NCI-H446 treated with DMSO at 0.1 percent for 48 hours (cell line): ENCODE results near the gene SERPINC1.
"Not testable (repeated sequence)": the region's sequence is repeated elsewhere in the genome, so short reads cannot be mapped to it uniquely, and the experiment has no call there.

ENCODE experiments used
- DNase-seq: peaks from one replicate; lab custom pipeline; 2025; lab: John Stamatoyannopoulos, UW

The SERPINC1 gene

GRCh38 chr1:173917149-173917548, at the start of gene SERPINC1:
SERPINC1 (minus strand) TSS chr1:173917327; CDS start chr1:173917259, 68 bp downstream.
- DNase-seq = no peak

DNA sequence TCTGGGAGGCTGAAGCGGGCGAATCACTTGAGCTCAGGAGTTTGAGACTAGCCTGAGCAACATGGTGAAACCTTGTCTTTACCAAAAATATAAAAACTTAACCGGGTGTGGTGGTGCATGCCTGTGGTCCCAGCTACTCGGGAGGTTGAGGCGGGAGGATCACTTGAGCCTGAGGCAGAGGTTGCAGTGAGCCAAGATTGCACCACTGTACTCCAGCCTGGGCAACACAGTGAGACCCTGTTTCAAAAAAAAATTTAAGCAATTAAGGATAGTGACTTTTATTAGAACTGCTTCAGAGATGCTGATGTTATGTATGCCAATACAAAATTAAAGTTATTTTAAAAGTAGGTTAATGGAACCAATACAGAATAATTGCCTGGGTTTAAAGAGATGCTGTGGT, 48.8 kb upstream of the SERPINC1 start:
- not testable (repeated sequence) for DNase-seq

DNA sequence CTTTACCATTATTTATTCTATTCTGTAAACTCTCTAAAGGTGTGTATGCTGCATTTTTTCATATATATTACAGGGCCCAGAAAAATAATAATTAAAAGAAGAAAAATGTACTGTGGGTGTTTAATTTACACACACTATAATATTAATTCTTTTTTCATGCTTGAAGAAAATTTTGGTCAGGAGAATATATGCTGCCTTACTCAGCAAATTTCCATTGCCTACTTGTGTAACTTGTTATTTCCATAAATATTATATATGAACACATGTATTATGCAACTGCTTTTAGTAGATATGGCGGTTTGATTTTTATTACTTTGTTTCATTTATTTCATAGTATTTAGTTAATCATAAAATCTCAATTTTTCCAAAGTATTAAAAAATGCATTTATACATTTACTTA, 46.4 kb upstream of the SERPINC1 start:
- no peak for DNase-seq

- DNase-seq = no peak
These were observed 43.5 kb upstream of the SERPINC1 start for GRCh38 chr1:173960625-173961024.

GRCh38 chr1:173954179-173954578, 37.1 kb upstream of the SERPINC1 start:
- no peak for DNase-seq

GRCh38 chr1:173948594-173948993, 31.5 kb upstream of the SERPINC1 start:
- DNase-seq = no peak

DNA sequence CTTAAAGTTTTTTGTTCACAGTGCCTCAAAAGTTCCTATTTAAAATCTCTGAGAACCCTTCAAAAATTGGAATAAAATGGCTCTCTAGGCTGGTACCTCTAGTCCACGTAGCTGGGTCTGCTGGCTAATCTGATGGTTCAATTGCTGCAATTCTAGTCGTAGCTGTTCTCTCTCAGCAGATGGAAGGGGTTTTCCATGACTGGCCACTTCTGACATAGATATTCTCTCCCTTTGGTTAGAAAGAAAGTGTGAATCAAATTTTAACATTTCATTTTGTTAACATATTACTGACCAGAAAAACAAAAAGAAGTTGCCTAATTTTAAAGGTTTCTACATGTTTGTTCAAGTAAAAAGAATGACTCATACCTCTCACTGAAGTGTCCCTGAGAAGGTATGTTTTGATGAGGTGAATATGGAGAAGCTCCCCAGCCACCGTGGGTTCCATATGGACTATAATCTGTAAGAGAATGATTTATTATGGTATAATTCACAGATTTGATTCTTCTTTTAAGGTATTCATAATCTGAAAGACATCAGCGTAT, 29.3 kb upstream of the SERPINC1 start:
- no peak for DNase-seq

DNA sequence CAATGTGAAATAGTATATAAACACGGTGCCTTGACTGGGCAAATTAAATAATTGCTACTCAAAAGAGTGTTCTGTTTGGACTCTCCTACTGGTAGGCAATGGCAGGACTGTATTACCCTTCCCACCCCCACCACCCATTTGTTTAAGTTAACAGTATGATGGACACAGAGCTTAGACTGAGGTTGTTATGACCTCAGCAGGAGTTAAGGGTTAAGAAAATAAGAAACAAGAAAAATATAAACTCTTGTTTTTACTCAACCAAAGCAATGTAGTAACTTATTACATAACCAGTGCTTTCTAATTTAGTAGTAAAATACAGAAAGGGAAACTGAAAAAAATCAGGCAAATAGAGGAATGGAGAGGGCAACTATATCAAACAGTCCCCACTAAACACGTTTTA, 19.9 kb upstream of the SERPINC1 start:
- no peak for DNase-seq

DNA sequence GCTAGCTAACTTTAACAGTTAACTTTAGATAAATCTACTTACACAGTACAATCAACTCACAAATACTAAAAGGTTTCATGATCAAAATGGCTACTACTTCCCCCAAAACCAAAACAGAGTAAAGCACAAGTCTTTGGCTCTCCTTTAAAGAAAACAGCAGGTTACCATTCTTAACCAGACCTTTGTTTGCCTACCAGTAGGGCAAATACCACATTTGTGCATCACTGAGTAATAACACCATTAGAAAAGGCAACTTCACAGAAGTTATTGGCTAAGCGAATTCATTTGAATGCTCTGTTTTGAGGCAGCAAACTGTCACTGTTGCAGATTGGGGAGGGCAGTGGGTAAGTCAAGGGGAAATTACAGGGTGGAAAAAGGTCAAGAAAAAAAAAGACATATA, 17.3 kb upstream of the SERPINC1 start:
- DNase-seq = no peak

- not testable (repeated sequence) for DNase-seq
These were observed 13.4 kb upstream of the SERPINC1 start for GRCh38 chr1:173930541-173930940.

- no peak for DNase-seq
These were observed 8.4 kb upstream of the SERPINC1 start for GRCh38 chr1:173925306-173926242.

GRCh38 chr1:173920861-173921260, 3.7 kb upstream of the SERPINC1 start:
- no peak for DNase-seq

DNA sequence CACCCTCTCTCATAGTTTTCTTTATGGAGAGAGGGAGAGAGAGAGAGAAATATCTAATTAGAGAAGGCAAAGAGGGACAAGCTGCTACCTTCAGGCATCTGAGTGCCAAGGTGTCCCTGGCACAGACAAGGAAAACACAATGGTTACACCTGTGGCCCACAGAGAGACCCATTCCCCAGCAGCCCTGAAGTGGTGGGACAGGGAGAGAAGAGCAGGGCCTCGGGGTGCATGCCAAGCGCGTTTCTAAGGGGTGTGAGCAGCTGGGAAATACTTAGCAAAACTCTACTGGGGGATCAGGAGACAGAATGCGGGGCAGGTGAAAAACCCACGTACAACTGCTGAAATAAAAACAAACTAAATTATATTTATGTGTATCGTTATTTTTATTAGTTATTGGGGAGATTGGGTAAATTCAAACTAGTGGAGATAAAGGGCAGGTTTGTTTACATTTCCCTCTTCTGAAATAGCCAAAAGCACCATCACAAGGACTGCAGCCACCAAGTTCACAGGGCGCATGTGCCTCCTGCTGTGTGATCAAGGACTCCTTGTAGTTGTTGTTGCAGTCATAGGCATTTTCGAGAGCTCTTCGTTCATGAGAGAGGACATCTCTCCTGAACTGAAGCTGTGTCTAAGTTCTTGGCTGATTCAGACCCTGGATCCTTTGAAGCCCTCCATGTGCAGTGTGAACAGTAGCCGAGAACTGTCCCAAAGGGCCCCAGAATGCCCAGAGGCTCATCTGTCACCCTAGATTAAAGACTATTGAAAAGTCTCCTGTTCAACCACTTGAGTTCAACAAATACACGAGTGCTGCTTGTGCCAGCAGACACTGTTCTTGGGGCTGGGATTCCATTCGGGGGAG, 737 bp upstream of the SERPINC1 start:
- DNase-seq = no peak

DNA sequence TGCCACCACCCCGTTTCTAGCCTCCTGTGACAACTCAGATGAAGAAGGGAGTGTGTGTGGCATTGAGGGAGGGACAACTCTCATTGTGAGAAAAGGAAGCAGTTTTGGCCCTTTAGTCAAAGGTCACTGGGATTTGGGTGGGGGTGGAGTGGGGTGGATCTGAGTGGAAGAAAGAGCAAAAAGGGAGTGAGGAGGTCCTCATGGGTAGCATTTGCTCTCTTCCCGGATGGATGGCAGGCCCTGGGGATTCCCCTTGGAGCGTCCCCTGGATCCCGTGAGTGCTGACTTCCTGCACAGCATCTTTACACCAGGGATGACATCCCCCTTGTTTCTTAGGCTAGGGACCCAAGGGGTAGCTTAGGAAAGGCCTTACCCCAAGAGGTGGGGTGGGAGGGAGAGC, 460 bp downstream of the SERPINC1 start:
- no peak for DNase-seq

DNA sequence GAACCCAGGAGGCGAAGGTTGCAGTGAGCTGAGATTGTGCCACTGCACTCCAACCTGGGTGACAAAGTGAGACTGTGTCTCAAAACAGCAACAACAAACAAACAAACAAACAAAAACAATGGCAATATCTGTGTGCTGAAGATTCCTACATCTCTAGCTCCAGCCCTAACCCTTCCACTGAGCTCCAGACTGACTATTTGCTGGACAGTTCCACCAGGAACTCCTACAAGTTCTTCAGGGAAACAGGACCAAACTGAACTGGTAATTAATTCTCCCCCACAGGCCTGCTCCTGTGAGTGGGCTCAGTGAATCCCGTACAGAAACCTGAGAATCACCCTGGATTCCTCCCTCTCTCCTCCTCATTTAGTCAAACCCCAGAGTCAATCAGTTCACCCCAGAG, 1.5 kb downstream of the SERPINC1 start:
- DNase-seq = no peak

DNA sequence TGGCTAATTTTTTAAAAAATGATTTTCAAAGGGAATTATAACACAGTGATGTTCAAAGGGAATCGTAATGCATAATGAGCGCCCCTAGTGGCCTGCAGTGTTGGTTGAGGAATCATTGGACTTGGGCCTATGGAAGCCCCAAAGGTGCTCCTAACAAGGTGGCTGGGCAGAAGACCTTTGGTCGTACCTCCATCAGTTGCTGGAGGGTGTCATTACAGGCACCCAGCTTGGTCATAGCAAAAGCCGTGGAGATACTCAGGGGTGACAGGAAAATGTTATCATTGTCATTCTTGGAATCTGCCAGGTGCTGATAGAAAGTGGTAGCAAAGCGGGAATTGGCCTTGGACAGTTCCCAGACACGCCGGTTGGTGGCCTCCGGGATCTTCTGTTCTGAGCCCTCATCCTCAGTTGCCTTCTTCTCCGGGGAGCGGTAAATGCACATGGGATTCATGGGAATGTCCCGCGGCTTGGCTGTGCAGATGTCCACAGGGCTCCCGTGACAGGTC, 2.7 kb downstream of the SERPINC1 start:
- no peak for DNase-seq

GRCh38 chr1:173913111-173913510, 4.0 kb downstream of the SERPINC1 start:
- no peak for DNase-seq

- DNase-seq = no peak
These were observed 13.1 kb downstream of the SERPINC1 start for GRCh38 chr1:173903827-173904531.

GRCh38 chr1:173900992-173901391, 16.1 kb downstream of the SERPINC1 start:
- no peak for DNase-seq

DNA sequence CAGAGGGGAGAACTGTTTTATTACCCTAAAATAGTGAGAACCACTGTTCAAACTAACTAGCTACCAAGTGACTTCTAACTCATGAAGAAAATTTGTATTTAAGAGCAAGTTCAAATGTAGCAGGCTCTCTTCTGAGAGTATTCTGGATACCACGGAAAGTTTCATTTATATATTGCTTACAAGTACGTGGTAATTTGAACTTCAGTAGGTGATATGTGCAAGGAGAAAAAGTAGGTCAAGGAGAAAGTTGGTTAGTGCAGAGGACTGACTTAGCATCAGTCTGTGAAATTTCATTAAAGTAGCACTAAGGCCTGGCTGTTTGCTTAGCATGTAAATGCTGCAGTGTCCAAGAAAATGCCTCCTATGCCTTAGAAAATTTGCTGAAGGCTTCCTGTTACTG, 16.7 kb downstream of the SERPINC1 start:
- no peak for DNase-seq

GRCh38 chr1:173894189-173894588, 22.9 kb downstream of the SERPINC1 start:
- no peak for DNase-seq

- no peak for DNase-seq
These were observed 23.5 kb downstream of the SERPINC1 start for GRCh38 chr1:173893611-173894010.
